Measurements from ENCODE around the gene B3GNT8. TPM values are rescaled to one million over a fixed set of nuclear protein-coding genes. Genes with fewer than 3 reads are reported as not detected.

B3GNT8 gene
- total RNA-seq, 1 experiment from 2014 or later: 0.96 TPM

- H4K20me1 ChIP-seq (ENCODE audit: control insufficient read depth, insufficient read depth, insufficient read length): no peaks in the 10 kb centered on the region
- no peak overlapping the region for H3K18ac ChIP-seq (ENCODE audit: insufficient read length, low read depth, low read length)
- no peaks in the 10 kb centered on the region for H3K79me1 ChIP-seq (ENCODE audit: insufficient read depth, low read depth, low read length, poor library complexity, severe bottlenecking)
- no peak overlapping the region for H3K27ac ChIP-seq (ENCODE audit: insufficient read length, low read depth, low read length)
- H3K56ac ChIP-seq (ENCODE audit: insufficient read length, low read depth, low read length): no peak overlapping the region
- no peak overlapping the region for H3K9ac ChIP-seq (ENCODE audit: extremely low read depth, insufficient read length, low read length)
- no peaks in the 10 kb centered on the region for H3K9me3 ChIP-seq (ENCODE audit: control insufficient read depth, low read depth, low read length)
- no peak overlapping the region for H2BK15ac ChIP-seq (ENCODE audit: low read depth, low read length)
- no peak overlapping the region for H2BK120ac ChIP-seq (ENCODE audit: low read depth, low read length, poor library complexity, severe bottlenecking)
- no peaks in the 10 kb centered on the region for H3K79me2 ChIP-seq (ENCODE audit: insufficient read depth, low read length)
- Mint-ChIP-seq H3K36me3 (ENCODE audit: insufficient read depth in 1 of 3, low read depth in 3 of 3) (peaks cover 8 to 39% (median 35%) of the 10 kb centered on the region in 3 experiments), H3K9me3 (no peaks in the 10 kb centered on the region), H3K27me3 (ENCODE audit: low read depth) (no peaks in the 10 kb centered on the region; the same call in 1 of the 2 replicates), H3K4me3 (no peak overlapping the region), H3K4me1 (no peaks in the 10 kb centered on the region), H3K27ac (no peak overlapping the region)
- H3K4me1 ChIP-seq (ENCODE audit: insufficient read depth, low read length): no peaks in the 10 kb centered on the region
- H2BK5ac ChIP-seq (ENCODE audit: insufficient read length, low read length): no peak overlapping the region
- H4K91ac ChIP-seq (ENCODE audit: insufficient read length, low read depth, low read length): no peak overlapping the region
- WGBS (ENCODE audit: extremely low coverage, insufficient read length, low lambda C conversion rate): no CpG with 5 or more reads among the region's 9 CpGs
- no peak overlapping the region for H2AFZ ChIP-seq (ENCODE audit: low read length)
- DNase-seq: no peak
- H3T11ph ChIP-seq (ENCODE audit: low read length): no peak overlapping the region
- no peak overlapping the region for H3K4me2 ChIP-seq (ENCODE audit: insufficient read depth, insufficient read length, low read length)
- H3K14ac ChIP-seq (ENCODE audit: insufficient read depth, low read length): no peak overlapping the region
- TF ChIP-seq CTCF (conservative IDR thresholded peaks at IDR 0.05): no peak
- no peak overlapping the region for H3K23ac ChIP-seq (ENCODE audit: insufficient read length, low read depth, low read length)
- H4K8ac ChIP-seq (replicated peaks; ENCODE audit: insufficient read length, low read depth, low read length): no peak overlapping the region
- H4K5ac ChIP-seq (ENCODE audit: insufficient read length, low read depth, low read length): no peak overlapping the region
- H2BK12ac ChIP-seq (ENCODE audit: insufficient read length, low read depth, low read length): no peak overlapping the region
- no peak overlapping the region for H2AK5ac ChIP-seq (ENCODE audit: insufficient read length, low read length)
- H2BK20ac ChIP-seq (ENCODE audit: low read depth, low read length, poor library complexity, severe bottlenecking): no peak overlapping the region
- H3K27me3 ChIP-seq (ENCODE audit: insufficient read depth, low read length): no peaks in the 10 kb centered on the region
- H3K23me2 ChIP-seq (ENCODE audit: insufficient read length, low read depth, low read length, poor library complexity, severe bottlenecking): peaks cover 4% of the 10 kb centered on the region
- H3K4ac ChIP-seq (ENCODE audit: low read depth, low read length): no peak overlapping the region
Measured at GRCh38 chr19:41415154-41415571, 12.0 kb downstream of the B3GNT8 start.
